Measurements from ENCODE around the gene RIMKLB. TPM values are rescaled to one million over a fixed set of nuclear protein-coding genes. Genes with fewer than 3 reads are reported as not detected.

Gene RIMKLB
- polyA plus RNA-seq, 2 of the 4 experiments (the other 2 are of a cell fraction), result 21.0 to 43.8 TPM

- FAIRE-seq, result no peak
- TF ChIP-seq CTCF (IDR thresholded peaks at IDR 0.05) (no peak), REST (IDR thresholded peaks at IDR 0.05) (no peak), E2F6 (IDR thresholded peaks at IDR 0.05; ENCODE audit: borderline replicate concordance, low read depth) (no peak), CHD4 (IDR thresholded peaks at IDR 0.05; ENCODE audit: borderline replicate concordance) (no peak), BHLHE40 (IDR thresholded peaks at IDR 0.05; ENCODE audit: low read depth, low read length) (no peak), POLR2A (IDR thresholded peaks at IDR 0.05; ENCODE audit: low read length) (no peak), ZFP36 (IDR thresholded peaks at IDR 0.05; ENCODE audit: borderline replicate concordance, partially characterized antibody) (no peak), HOXB5 (CRISPR knock-in tag; IDR thresholded peaks at IDR 0.05) (no peak), EHF (CRISPR knock-in tag; IDR thresholded peaks at IDR 0.05) (no peak), MAZ (IDR thresholded peaks at IDR 0.05; ENCODE audit: borderline replicate concordance, low read depth, low read length) (no peak), MAX (IDR thresholded peaks at IDR 0.05) (no peak), RFX5 (IDR thresholded peaks at IDR 0.05) (no peak), CBX8 (IDR thresholded peaks at IDR 0.05) (no peak), HEYL (CRISPR knock-in tag; IDR thresholded peaks at IDR 0.05) (no peak), EP300 (IDR thresholded peaks at IDR 0.05) (no peak), GATA3 (IDR thresholded peaks at IDR 0.05; ENCODE audit: borderline replicate concordance) (no peak), CEBPB (IDR thresholded peaks at IDR 0.05) (no peak)
- Histone ChIP-seq H3K4me1 (peaks cover 12% of the 10 kb centered on the region), H3K4me2 (no peak overlapping the region), H3K9me3 (no peaks in the 10 kb centered on the region), H3K27ac (no peak overlapping the region), H3K4me3 (no peak overlapping the region)
- POLR2A ChIA-PET, result no interaction called here
- no peak for ATAC-seq
- WGBS (ENCODE audit: missing lambda C conversion rate), result 82% methylated on average over 4 of the region's 4 CpGs
- CTCF ChIA-PET, result no interaction called here
- no peak for DNase-seq (ENCODE audit: low read depth in 1 of 2, low spot score in 1 of 2)
Measured at GRCh38 chr12:8689681-8690080, 8.1 kb upstream of the RIMKLB start.

GRCh38 chr12:8692573-8692972 lies 5.2 kb upstream of the RIMKLB start:
- DNase-seq (ENCODE audit: low read depth in 1 of 2, low spot score in 1 of 2), result no peak
- 66% methylated on average over 5 of the region's 5 CpGs for WGBS (ENCODE audit: missing lambda C conversion rate)
- no peaks in the 10 kb centered on the region for H3K9me3 ChIP-seq
- H3K4me3 ChIP-seq, result no peak overlapping the region
- no peak for ATAC-seq
- TF ChIP-seq REST (IDR thresholded peaks at IDR 0.05) (no peak), GATA3 (IDR thresholded peaks at IDR 0.05; ENCODE audit: borderline replicate concordance) (no peak), FOSL2 (IDR thresholded peaks at IDR 0.05) (no peak), FOSL2 (CRISPR knock-in tag; IDR thresholded peaks at IDR 0.05) (no peak), MYC (IDR thresholded peaks at IDR 0.05; ENCODE audit: borderline replicate concordance, low read length) (no peak), SREBF2 (IDR thresholded peaks at IDR 0.05) (no peak), EP300 (IDR thresholded peaks at IDR 0.05) (no peak), HMGXB4 (CRISPR knock-in tag; IDR thresholded peaks at IDR 0.05; ENCODE audit: borderline replicate concordance) (no peak), RARB (CRISPR knock-in tag; IDR thresholded peaks at IDR 0.05) (no peak), CHD2 (IDR thresholded peaks at IDR 0.05; ENCODE audit: low read length, partially characterized antibody) (no peak), RFX5 (IDR thresholded peaks at IDR 0.05) (no peak), E2F6 (IDR thresholded peaks at IDR 0.05; ENCODE audit: borderline replicate concordance, low read depth) (no peak), MAZ (IDR thresholded peaks at IDR 0.05; ENCODE audit: borderline replicate concordance, low read depth, low read length) (no peak), EHF (CRISPR knock-in tag; IDR thresholded peaks at IDR 0.05) (no peak), KDM1A (IDR thresholded peaks at IDR 0.05; ENCODE audit: low read depth) (no peak), HEYL (CRISPR knock-in tag; IDR thresholded peaks at IDR 0.05) (no peak)
- CTCF ChIA-PET, result interaction anchor here (1.2 to 2.8 kb wide), 3 partner anchors 8 to 198 kb away, joined by 3 to 11 read pairs (median 4); no protein-coding TSS in a partner anchor
- no peak for FAIRE-seq
- no peak overlapping the region for H3K27ac ChIP-seq
- H3K4me1 ChIP-seq, result peaks cover 9% of the 10 kb centered on the region
- POLR2A ChIA-PET, result no interaction called here
- no peak overlapping the region for H3K4me2 ChIP-seq

Measured in A549 (cell line).